HUDEP-2 (cell line): Measurements from ENCODE around the gene ZNF609.
"Not testable (repeated sequence)": the region's sequence is repeated elsewhere in the genome, so short reads cannot be mapped to it uniquely, and the experiment has no call there.

Source experiments
- DNase-seq, 76 experiments: peaks; one replicate each; lab custom pipeline; 2025; ENCODE audit not compliant: unreplicated experiment in 76 of 76; lab: John Stamatoyannopoulos, UW

Gene ZNF609

GRCh38 chr15:64580696-64581407, 120.5 kb downstream of the ZNF609 start:
- DNase-seq, result no peak

- DNase-seq, result no peak
Measured at GRCh38 chr15:64581408-64581761, 121.0 kb downstream of the ZNF609 start.

GRCh38 chr15:64582202-64582601, 121.8 kb downstream of the ZNF609 start:
- DNase-seq, result no peak

- no peak for DNase-seq
Measured at GRCh38 chr15:64583519-64583918, 123.1 kb downstream of the ZNF609 start.

- no peak for DNase-seq
Measured at GRCh38 chr15:64583983-64584382, 123.6 kb downstream of the ZNF609 start.

GRCh38 chr15:64586259-64586870, 126.0 kb downstream of the ZNF609 start:
- DNase-seq, result peak in 1 of 76 experiments; percentile 4

GRCh38 chr15:64586984-64587383, 126.6 kb downstream of the ZNF609 start:
- no peak for DNase-seq

- no peak for DNase-seq
Measured at GRCh38 chr15:64589435-64590084, 129.2 kb downstream of the ZNF609 start.

GRCh38 chr15:64592845-64593244, 132.5 kb downstream of the ZNF609 start:
- not testable (repeated sequence) for DNase-seq

- DNase-seq, result peak in 41 of 76 experiments; percentile 4 to 67 (median 26)
Measured at GRCh38 chr15:64596701-64597476, 136.5 kb downstream of the ZNF609 start.

- peak in 9 of 76 experiments; percentile 4 to 67 (median 37) for DNase-seq
Measured at GRCh38 chr15:64597477-64597822, 137.1 kb downstream of the ZNF609 start.

- no peak for DNase-seq
Measured at GRCh38 chr15:64599226-64599625, 138.8 kb downstream of the ZNF609 start.

GRCh38 chr15:64599716-64600115, 139.3 kb downstream of the ZNF609 start:
- DNase-seq, result no peak

- DNase-seq, result no peak
Measured at GRCh38 chr15:64600794-64601193, 140.4 kb downstream of the ZNF609 start.

GRCh38 chr15:64604319-64604718, 143.9 kb downstream of the ZNF609 start:
- no peak for DNase-seq

GRCh38 chr15:64607416-64607815, 147.0 kb downstream of the ZNF609 start:
- DNase-seq, result not testable (repeated sequence)

GRCh38 chr15:64610257-64610919, 150.0 kb downstream of the ZNF609 start:
- no peak for DNase-seq

GRCh38 chr15:64611085-64611725, 150.8 kb downstream of the ZNF609 start:
- DNase-seq, result no peak

GRCh38 chr15:64614519-64614918, 154.1 kb downstream of the ZNF609 start:
- DNase-seq, result no peak

GRCh38 chr15:64617727-64618126, 157.3 kb downstream of the ZNF609 start:
- DNase-seq, result no peak
